GM18526 (cell line): Measurements from ENCODE around the gene LYPD3.

Experiments
- POLR2A ChIP-seq: IDR thresholded peaks from 3 replicates; pipeline ENCODE4 v1.6.1; 2011; ENCODE audit not compliant: insufficient read length; ENCODE audit errors: extremely low read depth

Gene LYPD3

DNA sequence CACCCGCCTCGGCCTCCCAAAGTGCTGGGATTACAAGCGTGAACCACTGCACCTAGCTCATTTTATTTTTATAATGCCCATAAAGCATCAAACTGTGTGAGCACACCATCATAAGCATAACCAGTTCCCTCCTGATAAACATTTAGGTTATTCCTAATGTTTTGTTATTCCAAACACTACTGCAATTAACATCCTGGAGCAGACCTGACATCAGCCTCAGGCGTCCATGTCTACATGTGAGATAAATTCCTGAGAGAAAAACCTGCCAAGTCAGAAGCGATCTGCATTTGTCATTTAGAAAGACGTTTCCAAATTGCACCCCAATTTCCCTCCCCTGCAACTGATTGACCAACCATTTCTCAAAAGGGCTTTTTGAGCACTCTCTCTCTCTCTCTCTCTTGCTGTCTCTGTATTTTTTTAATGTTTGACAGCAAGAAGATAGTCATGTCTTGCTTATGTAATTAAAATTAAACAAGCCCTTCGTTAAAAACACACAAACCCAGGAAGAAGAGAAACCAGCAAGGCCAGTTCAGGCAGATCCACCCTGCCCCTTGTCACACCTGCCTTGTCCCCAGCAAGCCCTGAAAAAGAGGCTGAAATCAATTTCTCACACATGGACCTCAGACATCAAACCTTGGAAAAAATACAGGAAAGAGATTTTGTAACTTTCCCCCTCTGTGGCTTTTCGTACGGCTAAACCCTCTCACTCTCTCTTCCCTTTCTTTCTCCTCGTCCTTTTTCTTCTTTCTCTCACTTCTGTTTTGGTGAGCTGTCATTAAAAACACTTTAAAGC is 9.9 kb downstream of the LYPD3 start:
- TF ChIP-seq POLR2A, result no peak

DNA sequence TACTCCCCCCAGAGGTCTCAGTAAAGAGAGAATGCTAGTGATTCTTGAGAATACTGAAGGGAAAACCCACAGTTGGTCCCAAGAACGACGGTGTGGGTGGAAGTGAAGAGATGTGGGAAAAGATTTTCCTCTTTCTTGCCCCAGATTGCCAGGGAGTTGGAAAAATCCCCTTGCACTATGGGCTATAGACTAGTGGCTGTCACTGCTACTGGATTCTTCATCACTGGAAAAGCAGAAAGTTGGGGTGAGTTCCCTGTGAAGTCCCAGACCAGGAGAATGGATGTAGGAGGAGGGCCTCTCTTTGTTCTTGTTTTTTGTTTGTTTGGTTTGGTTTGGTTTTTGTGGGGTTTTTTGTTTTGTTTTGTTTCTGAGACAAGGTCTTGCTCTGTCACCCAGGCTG is 11.4 kb downstream of the LYPD3 start:
- no peak for TF ChIP-seq POLR2A

DNA sequence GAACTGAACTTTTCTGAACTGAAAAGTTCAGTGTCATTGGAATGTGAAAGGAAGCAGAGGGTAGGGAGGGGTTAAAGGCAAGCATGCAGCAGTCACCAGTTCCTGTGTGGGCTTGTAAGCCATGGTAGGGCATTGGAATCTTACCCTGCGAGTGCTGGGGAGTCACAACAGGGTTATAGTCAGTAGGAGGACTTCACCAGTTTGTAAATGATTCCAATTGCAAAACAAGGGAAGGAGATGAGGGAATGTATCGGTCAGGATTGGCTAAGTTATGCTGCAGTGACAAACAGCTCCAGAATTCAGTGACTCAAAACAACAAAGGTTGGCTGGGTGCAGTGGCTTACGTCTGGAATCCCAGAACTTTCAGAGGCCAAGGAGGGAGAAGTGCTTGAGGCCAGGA is 12.8 kb downstream of the LYPD3 start:
- no peak for TF ChIP-seq POLR2A

DNA sequence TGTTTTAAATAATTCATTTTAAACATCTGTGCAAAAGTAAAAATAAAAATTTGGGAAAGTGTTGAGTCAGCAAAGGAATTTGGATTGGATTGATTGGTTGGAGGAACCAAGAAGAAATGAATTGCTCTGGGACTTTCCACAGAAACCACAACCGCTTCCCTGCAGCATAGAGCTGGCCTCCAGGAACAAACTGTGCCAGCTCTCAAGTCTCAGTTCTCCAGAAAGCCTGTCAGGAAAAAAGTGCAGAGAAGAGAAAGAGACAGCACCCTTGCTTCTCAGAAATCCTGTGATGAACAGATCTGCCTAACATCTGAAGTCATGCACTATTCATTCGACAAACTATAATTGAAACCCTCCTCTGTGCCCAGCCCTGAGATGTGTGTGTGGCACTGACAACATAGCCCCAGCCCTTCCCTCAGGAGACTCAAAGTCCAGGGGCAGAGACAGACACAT is 14.8 kb downstream of the LYPD3 start:
- TF ChIP-seq POLR2A, result no peak

DNA sequence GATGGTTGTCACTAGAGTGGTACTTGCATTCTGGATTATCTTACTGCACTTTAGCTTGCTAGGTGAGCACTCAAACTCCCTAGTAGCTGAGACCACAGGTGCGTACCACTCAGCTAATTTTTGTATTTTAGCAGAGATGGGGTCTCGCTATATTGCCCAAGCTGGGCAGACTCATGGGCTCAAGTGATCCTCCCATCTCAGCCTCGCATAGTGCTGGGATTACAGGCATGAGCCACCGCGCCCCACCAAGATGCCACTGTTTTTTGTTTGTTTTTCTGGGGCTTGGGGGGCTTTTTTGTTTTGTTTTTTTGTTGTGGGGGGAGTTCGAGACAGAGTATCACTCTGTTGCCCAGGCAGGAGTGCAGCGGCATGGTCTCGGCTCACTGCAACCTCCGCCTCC is 17.8 kb downstream of the LYPD3 start:
- no peak for TF ChIP-seq POLR2A

DNA sequence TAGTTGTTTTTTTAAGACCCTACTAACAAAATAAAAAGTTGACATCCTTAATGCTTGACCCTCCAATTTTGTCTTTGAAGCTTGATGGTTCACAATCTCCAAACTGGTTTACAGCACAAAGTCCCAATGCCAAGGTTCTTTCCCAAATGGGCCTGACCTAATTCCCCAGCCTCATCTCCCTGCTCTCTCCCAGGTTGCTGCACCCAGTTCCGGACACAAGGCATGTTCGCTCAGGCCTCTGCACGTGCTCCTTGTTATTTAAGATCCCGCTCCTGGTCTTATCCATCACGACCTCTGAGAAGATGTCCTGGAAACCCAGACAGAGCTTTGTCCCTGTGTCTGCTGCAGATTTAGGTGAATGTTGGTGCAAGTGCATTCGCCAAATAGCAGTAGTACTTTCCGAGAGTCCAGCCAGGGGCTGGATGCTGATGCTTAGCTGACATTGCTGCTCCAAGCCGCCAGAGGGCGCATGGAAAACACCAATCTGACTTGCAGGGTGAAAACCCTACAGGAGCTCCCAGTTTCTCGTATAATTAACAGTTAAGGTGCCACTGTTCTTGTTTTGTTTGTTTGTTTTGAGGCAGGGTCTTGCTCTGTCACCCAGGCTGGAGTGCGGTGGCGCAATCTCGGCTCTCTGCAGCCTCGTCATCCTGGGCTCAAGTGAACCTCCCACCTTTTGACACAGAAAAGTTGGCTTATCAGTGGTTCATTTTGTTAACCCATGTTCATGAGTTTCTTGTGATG is 18.5 kb downstream of the LYPD3 start:
- TF ChIP-seq POLR2A, result no peak

DNA sequence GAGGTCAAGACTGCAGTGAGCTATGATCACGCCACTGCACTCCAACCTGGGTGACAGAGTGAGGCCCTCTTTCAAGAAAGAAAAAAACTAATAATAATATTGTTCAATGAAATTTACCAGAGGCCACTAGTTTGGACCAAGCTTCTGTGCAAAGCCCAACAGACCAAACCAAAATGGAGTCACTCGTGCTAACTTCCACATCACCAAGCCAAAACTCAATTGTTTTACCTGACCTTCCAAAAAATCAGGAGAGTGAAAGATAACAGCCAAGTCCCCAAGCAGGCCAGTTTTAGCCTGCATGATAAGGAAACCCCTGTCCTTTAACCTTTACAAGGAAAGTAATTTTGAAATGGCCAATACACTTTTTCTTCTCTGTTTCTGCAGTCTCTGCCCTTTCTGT is 20.0 kb downstream of the LYPD3 start:
- no peak for TF ChIP-seq POLR2A

DNA sequence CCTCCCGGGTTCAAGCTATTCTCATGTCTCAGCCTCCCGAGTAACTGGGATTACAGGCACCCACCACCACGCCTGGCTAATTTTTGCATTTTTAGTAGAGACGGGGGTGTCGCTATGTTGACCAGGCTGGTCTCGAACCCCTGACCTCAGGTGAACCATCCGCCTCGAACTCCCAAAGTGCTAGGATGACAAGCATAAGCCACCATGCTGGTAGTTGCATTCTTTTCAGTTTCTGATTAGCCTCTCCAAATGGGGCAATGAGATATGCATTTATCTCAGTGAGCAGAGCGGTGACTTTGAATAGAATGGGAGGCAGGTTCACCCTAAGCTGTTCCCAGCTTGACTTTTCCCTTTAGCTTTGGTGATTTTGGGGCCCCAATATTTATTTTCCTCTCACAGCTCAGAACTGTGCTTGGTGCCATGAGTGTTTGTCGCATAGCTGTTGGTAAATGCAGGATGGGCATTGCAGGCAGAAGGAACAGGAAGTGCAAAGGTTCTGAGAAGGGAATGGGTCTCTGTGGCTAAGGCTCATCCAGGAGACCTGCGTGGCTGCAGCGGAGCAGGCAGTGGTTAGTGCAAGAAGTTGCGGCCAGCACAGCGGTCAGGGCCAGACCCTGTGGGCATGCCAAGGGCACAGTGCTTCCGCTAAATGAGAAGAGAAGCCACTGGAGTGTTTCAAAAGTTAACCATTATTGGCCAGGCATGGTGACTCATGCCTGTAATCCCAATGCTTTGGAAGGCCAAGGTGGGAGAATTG is 20.7 kb downstream of the LYPD3 start:
- no peak for TF ChIP-seq POLR2A

DNA sequence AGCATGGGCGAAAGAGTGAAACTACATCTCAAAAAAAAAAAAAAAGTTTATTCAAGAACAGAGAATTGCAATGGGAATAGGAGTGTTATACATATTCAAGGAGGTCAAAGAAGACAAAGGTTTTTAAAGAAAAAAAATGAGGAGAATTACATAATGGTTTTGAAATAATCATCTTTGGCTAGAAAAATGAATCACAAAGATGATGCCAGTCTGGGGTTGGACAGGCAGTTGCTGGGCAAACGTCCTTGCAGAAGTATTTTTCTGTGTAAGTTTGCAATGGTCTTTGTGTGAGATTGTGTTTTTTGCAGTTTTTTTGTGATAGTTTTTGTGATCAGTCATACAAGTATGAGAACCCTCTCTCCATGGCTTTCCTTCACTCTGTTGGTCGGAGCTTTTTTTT is 23.7 kb downstream of the LYPD3 start:
- TF ChIP-seq POLR2A, result no peak

DNA sequence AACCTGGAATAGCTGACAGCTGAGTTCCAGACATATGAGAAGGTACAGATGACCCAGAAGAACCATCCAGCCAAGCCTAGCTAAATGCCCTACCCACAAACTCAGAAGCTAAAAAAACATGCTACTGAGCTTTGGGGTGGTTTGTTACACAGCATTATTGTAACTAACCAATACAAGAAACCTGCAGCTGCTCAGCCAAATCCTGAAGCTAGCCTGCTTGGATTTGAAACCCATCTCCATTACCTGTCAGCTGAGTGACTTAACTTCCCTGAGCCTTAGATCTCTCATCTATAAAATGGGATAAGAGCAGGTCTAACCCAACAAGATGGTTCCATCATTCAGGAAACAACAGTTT is 25.7 kb downstream of the LYPD3 start:
- TF ChIP-seq POLR2A, result no peak

DNA sequence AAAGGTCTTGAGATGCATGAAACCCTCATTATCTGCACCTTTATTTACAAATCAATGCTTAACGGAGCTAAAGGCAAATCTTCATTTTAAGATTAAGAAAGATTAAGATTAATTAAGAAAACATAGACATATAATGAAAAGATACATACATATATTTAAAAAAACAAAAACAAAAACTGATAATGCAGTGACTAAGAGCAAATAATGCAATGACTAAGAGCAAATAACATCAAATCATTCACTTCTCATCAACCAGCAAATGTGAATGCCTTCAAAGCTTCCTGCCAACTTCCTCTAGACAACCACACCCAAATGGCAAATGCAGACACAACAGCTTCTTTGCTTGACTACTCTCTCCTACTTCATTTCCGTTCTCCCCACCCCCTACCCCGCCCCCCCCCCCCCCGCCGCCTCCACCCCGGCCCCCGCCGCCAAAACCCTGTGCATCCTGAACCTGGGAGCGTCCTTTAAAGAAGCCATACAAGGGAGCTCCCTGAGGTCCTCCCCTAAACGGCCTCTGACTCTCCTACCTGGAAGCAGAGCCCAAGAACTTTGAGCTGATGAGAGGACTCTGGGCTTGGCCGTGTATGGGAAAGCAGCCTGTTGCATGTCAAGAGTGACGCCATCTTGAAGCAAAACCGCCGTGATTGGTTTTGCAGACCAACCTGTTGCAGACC is 26.2 kb downstream of the LYPD3 start:
- no peak for TF ChIP-seq POLR2A

DNA sequence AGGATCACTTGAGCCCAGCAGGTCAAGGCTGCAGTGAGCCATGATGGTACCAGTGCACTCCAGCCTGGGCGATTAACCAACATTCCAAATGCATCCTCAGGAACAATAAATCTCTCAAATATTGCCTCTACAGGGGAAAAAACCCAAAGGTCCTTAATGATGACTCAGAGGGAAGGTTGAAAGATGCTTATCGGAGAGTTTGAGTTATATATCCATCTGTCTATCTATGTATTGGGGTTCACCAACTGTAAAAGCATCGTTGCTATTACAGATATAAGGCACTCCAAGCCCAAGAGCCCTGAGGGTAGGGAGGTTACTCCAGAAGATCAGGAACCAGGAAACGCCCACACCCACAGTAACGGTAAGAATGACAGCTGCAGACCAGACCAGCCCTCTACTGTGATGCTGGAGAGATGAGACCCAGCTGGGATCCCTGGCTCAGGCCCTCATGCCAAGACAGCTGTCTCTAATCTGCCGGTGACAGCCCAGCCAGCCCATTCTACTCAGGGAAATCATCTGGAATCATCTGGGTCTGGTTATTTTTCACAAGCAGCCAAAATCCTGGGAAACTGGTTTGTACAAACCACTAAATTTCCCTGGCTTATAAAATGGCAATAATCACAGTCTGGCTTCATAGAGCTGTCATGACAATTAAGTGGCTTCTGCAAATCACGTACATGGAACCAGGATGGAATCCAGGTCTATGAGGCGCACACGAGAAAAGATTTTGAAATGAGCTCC is 26.9 kb downstream of the LYPD3 start:
- no peak for TF ChIP-seq POLR2A

DNA sequence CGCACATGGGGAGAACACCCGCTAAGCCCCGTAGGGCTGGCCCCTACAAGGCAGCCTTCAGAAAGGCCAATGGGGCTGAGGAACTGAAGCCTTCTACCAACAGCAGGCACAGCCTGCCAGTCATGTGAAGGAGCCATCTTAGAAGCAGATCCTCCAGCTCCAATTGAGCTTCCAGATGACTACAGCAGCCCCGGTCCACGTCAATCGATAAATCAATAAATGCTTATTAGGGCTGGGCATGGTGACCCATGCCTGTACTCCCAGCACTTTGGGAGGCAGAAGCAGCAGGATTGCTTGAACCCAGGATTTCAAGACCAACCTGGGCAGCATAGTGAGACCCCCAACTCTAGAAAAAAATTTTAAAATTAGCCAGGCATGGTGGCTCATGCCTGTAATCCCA is 27.7 kb downstream of the LYPD3 start:
- no peak for TF ChIP-seq POLR2A

DNA sequence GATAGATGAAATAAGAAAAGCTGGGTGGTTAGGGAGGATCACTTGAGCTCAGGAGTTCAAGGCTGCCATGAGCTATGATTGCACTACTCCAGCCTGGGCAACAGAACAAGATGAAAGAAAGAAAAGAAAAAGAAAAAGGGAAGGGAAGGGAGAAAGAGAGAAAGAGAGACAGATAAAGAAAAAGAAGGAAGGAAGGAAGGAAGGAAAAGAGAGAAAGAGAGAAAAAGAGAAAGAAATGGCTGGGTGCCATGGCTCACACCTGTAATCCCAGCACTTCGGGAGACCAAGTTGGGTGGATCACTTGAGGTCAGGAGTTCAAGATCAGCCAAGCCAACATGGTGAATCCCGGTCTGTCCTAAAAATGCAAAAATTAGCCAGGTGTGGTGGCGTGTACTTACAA is 29.6 kb downstream of the LYPD3 start:
- TF ChIP-seq POLR2A, result no peak

DNA sequence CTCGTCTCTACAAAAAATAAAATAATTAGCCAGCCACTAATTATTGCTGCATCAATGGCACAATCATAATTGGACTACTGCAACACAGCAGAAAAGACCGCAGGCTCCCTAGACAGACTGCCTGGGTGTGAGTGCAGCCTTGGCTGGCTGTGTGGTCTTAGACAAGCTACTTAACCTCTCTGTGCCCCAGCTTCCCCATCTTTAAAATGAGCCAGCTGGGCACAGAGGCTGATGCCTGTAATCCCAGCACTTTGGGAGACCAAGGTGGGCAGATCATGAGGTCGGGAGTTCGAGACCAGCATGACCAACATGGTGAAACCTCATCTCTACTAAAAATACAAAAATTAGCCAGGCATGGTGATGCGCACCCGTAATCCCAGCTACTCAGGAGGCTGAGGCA is 31.7 kb downstream of the LYPD3 start:
- no peak for TF ChIP-seq POLR2A
